HCT116 (cell line): ENCODE results near the gene PHF2. TPM values are rescaled to one million over a fixed set of nuclear protein-coding genes. Genes with fewer than 3 reads are reported as not detected.

ENCODE experiments used
- ATAC-seq: fragments of 200-7000 bp; cut with Tn5 transposase; 2 replicates; pipeline ENCODE4 v1.9.1; 2020; ENCODE audit warnings: mild to moderate bottlenecking, moderate library complexity
- BruUV-seq: library from RNA; stranded (reverse); fragments of 400-500 nt; replicated peaks from 2 replicates; lab custom pipeline; 2021; lab: Mats Ljungman, UMichigan
- CTCF ChIA-PET: fragments of 300-600 bp; sonication (Branson Sonifier 250); formaldehyde crosslinking; loops from one replicate; lab custom pipeline; 2021; ENCODE audit warnings: antibody characterized with exemption; lab: Charles Lee
- POLR2A ChIA-PET: fragments of 300-600, 350-600 bp; sonication (Branson Sonifier 250); formaldehyde crosslinking; loops from one replicate; lab custom pipeline; 2021; ENCODE audit warnings: antibody characterized with exemption; lab: Charles Lee
- RAD21 ChIA-PET, 2 experiments: fragments of 300-600 bp; sonication (Branson Sonifier 250); formaldehyde crosslinking; loops; one replicate each; lab custom pipeline; 2023; ENCODE audit warnings: low total read pairs in 2 of 2; ENCODE audit not compliant: uncharacterized antibody in 2 of 2, unreplicated experiment in 2 of 2, low non-redundant PET in 1 of 2; lab: Charles Lee
- DNase-seq: peaks from one replicate; pipeline ENCODE4 v3.0.0-alpha.2; 2010; ENCODE audit warnings: low read depth, low spot score
- H2AFZ ChIP-seq: fragments of 200-600 bp; shearing (Covaris generic), sonication (generic); 2 replicates; pipeline ENCODE4 v1.6.1; 2017; ENCODE audit warnings: low read depth, mixed run types, mixed read lengths, antibody characterized with exemption, low read length; ENCODE audit not compliant: poor library complexity, severe bottlenecking
- H3K27ac ChIP-seq: 2 replicates; pipeline ENCODE4 v1.5.1; 2012; ENCODE audit warnings: low read depth, low read length
- H3K27me3 ChIP-seq: fragments of 200-600 bp; sonication (generic); 2 replicates; pipeline ENCODE4 v1.6.1; 2016; ENCODE audit warnings: mixed run types, low read length, mixed read lengths; ENCODE audit not compliant: insufficient read depth
- H3K36me3 ChIP-seq, 2 experiments: fragments of 200-500 bp in 1 of 2; fragments of 200-600 bp in 1 of 2; sonication (Bioruptor generic) in 1 of 2; sonication (generic) in 1 of 2; 2 replicates each; pipeline versions ENCODE4 v1.5.1 to v1.6.1; 2014 to 2016; ENCODE audit warnings: low read length in 2 of 2, inconsistent platforms in 1 of 2, mixed read lengths in 1 of 2, mixed run types in 1 of 2; ENCODE audit not compliant: insufficient read depth in 2 of 2, control insufficient read depth in 1 of 2
- H3K4me1 ChIP-seq, 2 experiments: fragments of 200-600 bp in 1 of 2; sonication (generic) in 1 of 2; 2 replicates each; pipeline versions ENCODE4 v1.5.1 to v1.6.1; 2012 to 2017; ENCODE audit warnings: low read length in 2 of 2, inconsistent platforms in 1 of 2, mild to moderate bottlenecking in 1 of 2, mixed read lengths in 1 of 2, mixed run types in 1 of 2, moderate library complexity in 1 of 2; ENCODE audit not compliant: insufficient read depth in 2 of 2, control insufficient read depth in 1 of 2
- H3K4me2 ChIP-seq: fragments of 200-600 bp; sonication (generic); 2 replicates; pipeline ENCODE4 v1.6.1; 2017; ENCODE audit warnings: mixed run types, low read length, mixed read lengths
- H3K4me3 ChIP-seq, 2 experiments: fragments of 200-600 bp in 1 of 2; sonication (generic) in 1 of 2; replicated peaks in 1 of 2; 2 replicates each; pipeline ENCODE4 v1.5.1; 2011 to 2016; ENCODE audit warnings: low read length in 2 of 2, control low read depth in 1 of 2, low read depth in 1 of 2, mild to moderate bottlenecking in 1 of 2, mixed read lengths in 1 of 2, mixed run types in 1 of 2
- H3K79me2 ChIP-seq: fragments of 200-600 bp; sonication (generic); 2 replicates; pipeline ENCODE4 v1.6.1; 2017; ENCODE audit warnings: mild to moderate bottlenecking, mixed run types, low read length, moderate library complexity, mixed read lengths; ENCODE audit not compliant: insufficient read depth
- H3K9ac ChIP-seq: fragments of 200-600 bp; sonication (generic); 2 replicates; pipeline ENCODE4 v1.6.1; 2016; ENCODE audit warnings: low read length, mixed read lengths
- H3K9me2 ChIP-seq: fragments of 200-600 bp; sonication (generic), shearing (Covaris generic); 2 replicates; pipeline ENCODE4 v1.6.1; 2017; ENCODE audit warnings: mixed run types, mild to moderate bottlenecking, moderate library complexity; ENCODE audit not compliant: insufficient read depth
- H3K9me3 ChIP-seq, 2 experiments: fragments of 200-500 bp in 1 of 2; fragments of 200-600 bp in 1 of 2; sonication (Bioruptor generic) in 1 of 2; sonication (generic) in 1 of 2; 2 replicates each; pipeline ENCODE4 v1.6.1; 2014 to 2017; ENCODE audit warnings: low read length in 2 of 2, mixed read lengths in 2 of 2, inconsistent platforms in 1 of 2, low read depth in 1 of 2, mild to moderate bottlenecking in 1 of 2, mixed run types in 1 of 2, moderate library complexity in 1 of 2; ENCODE audit not compliant: control insufficient read depth in 1 of 2, insufficient read depth in 1 of 2
- H4K20me1 ChIP-seq: fragments of 200-600 bp; sonication (generic), shearing (Covaris generic); 2 replicates; pipeline ENCODE4 v1.6.1; 2017; ENCODE audit warnings: mixed run types, mild to moderate bottlenecking, moderate library complexity; ENCODE audit not compliant: insufficient read depth
- ATF3 ChIP-seq: IDR thresholded peaks from 2 replicates; pipeline ENCODE4 v1.6.1; 2012
- CBX3 ChIP-seq: IDR thresholded peaks from 2 replicates; pipeline ENCODE4 v1.6.1; 2012; ENCODE audit warnings: low read depth
- CEBPB ChIP-seq: IDR thresholded peaks from 2 replicates; pipeline ENCODE4 v1.6.1; 2012; ENCODE audit warnings: low read depth
- EGR1 ChIP-seq: IDR thresholded peaks from 2 replicates; pipeline ENCODE4 v1.6.1; 2012; ENCODE audit warnings: low read depth
- ELF1 ChIP-seq: IDR thresholded peaks from 2 replicates; pipeline ENCODE4 v1.6.1; 2012; ENCODE audit warnings: low read depth, borderline replicate concordance
- EZH2 ChIP-seq: fragments of 200-600 bp; sonication (generic); IDR thresholded peaks from 2 replicates; pipeline ENCODE4 v1.6.1; 2017; ENCODE audit warnings: antibody characterized with exemption, mixed run types
- EZH2phosphoT487 ChIP-seq: fragments of 200-600 bp; IDR thresholded peaks from 2 replicates; pipeline ENCODE4 v1.6.1; 2018; ENCODE audit warnings: antibody characterized with exemption, borderline replicate concordance
- FOSL1 ChIP-seq: IDR thresholded peaks from 2 replicates; pipeline ENCODE4 v1.6.1; 2012; ENCODE audit warnings: low read depth
- POLR2A ChIP-seq: IDR thresholded peaks from 2 replicates; pipeline ENCODE4 v1.7.0; 2011; ENCODE audit warnings: borderline replicate concordance; ENCODE audit not compliant: insufficient read depth, insufficient read length; ENCODE audit errors: extremely low read depth
- POLR2AphosphoS5 ChIP-seq: IDR thresholded peaks from 2 replicates; pipeline ENCODE4 v1.6.1; 2011; ENCODE audit warnings: mild to moderate bottlenecking, low read depth, low read length, moderate library complexity
- RAD21 ChIP-seq: IDR thresholded peaks from 2 replicates; pipeline ENCODE4 v1.6.1; 2012; ENCODE audit warnings: low read depth, mild to moderate bottlenecking
- REST ChIP-seq: IDR thresholded peaks from 2 replicates; pipeline ENCODE4 v1.6.1; 2012; ENCODE audit warnings: low read depth
- SIN3A ChIP-seq: IDR thresholded peaks from 2 replicates; pipeline ENCODE4 v1.6.1; 2012; ENCODE audit warnings: low read depth
- SP1 ChIP-seq: IDR thresholded peaks from 2 replicates; pipeline ENCODE4 v1.6.1; 2012; ENCODE audit warnings: low read depth
- SRF ChIP-seq: IDR thresholded peaks from 2 replicates; pipeline ENCODE4 v1.6.1; 2012; ENCODE audit warnings: low read depth
- ZBTB33 ChIP-seq: IDR thresholded peaks from 2 replicates; pipeline ENCODE4 v1.6.1; 2011; ENCODE audit warnings: mild to moderate bottlenecking, low read length, moderate library complexity; ENCODE audit not compliant: insufficient replicate concordance; ENCODE audit errors: extremely low read depth
- ZFX ChIP-seq: fragments of 450-650 bp; IDR thresholded peaks from 2 replicates; pipeline ENCODE4 v1.6.1; 2017
- intact Hi-C: fragments of 100-400 bp; cut with micrococcal nuclease; formaldehyde crosslinking; loops from 2 replicates; pipeline ENCODE4 v1.10.0; 2022
- total RNA-seq: library from RNA; stranded (reverse); gene quantifications from one replicate; pipeline ENCODE4 v1.2.1, GENCODE V29; 2021; ENCODE audit not compliant: unreplicated experiment
- TF ChIP-seq, protein P1 (sequence below), 3 experiments: fragments of 200-600 bp in 1 of 3; sonication (generic) in 1 of 3; IDR thresholded peaks in 2 of 3; conservative IDR thresholded peaks in 1 of 3; 2 replicates each; pipeline ENCODE4 v1.5.1; 2012 to 2017; ENCODE audit warnings: low read depth in 2 of 3, low read length in 2 of 3, antibody characterized with exemption in 1 of 3, borderline replicate concordance in 1 of 3, control low read depth in 1 of 3, mild to moderate bottlenecking in 1 of 3, mixed read lengths in 1 of 3, mixed run types in 1 of 3, moderate library complexity in 1 of 3; ENCODE audit not compliant: insufficient read depth in 1 of 3

The PHF2 gene
- total RNA-seq, 1 experiment from 2014 or later, result 20.6 TPM

DNA sequence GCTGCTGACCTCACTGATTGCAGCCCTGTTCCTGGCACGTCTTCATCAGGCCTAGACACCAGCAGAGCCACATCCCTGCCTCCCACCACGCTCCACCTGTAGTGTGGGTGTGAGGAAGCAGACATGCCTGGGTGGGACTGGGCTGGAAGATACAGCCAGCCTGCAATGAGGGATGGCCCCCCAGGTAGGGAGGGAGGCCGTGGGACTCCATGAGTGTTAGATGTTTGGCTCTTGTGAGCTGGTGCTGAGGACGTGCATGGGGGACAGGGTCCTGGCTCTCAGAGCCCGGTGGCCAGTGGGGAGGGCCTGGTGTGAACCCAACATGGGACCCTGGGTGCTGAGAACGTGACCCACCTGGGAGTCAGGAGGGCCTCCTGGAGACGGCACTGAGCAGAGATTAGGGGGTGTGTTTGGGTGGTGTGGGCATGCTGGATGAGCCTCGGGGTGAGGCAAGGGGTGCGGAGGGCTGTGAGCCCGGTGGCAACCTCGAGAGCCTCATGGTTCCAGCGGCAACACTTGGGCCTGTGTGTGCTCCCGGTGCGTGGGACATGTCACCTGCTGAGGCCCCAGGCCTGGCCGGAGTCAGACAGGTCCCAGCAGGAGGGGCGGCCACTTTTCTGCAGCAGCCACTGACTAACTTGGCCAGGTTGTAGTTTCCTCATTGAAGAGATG lies 87.6 kb downstream of the PHF2 start:
- H3K27me3 ChIP-seq, result no peaks in the 10 kb centered on the region

More for the DNA sequence above, 87.6 kb downstream of the PHF2 start:
- no peak overlapping the region for H3K4me3 ChIP-seq
- BruUV-seq, result no TSS peak
- ChIA-PET CTCF (no interaction called here), RAD21 (no interaction called here), POLR2A (no interaction called here)
- ATAC-seq (no peak), DNase-seq (no peak)
- H3K9me2 ChIP-seq, result no peaks in the 10 kb centered on the region
- H3K27ac ChIP-seq, result no peak overlapping the region
- H3K9ac ChIP-seq, result no peak overlapping the region
- H3K79me2 ChIP-seq, result no peaks in the 10 kb centered on the region
- TF ChIP-seq EZH2 (no peak), ATF3 (no peak), POLR2A (no peak), POLR2AphosphoS5 (no peak), EGR1 (no peak), ELF1 (no peak), RAD21 (no peak), FOSL1 (no peak), EZH2phosphoT487 (no peak), REST (no peak), SRF (no peak), SIN3A (no peak), CBX3 (no peak), ZFX (no peak), SP1 (no peak), CEBPB (no peak), ZBTB33 (no peak)
- TF ChIP-seq, protein P1, sequence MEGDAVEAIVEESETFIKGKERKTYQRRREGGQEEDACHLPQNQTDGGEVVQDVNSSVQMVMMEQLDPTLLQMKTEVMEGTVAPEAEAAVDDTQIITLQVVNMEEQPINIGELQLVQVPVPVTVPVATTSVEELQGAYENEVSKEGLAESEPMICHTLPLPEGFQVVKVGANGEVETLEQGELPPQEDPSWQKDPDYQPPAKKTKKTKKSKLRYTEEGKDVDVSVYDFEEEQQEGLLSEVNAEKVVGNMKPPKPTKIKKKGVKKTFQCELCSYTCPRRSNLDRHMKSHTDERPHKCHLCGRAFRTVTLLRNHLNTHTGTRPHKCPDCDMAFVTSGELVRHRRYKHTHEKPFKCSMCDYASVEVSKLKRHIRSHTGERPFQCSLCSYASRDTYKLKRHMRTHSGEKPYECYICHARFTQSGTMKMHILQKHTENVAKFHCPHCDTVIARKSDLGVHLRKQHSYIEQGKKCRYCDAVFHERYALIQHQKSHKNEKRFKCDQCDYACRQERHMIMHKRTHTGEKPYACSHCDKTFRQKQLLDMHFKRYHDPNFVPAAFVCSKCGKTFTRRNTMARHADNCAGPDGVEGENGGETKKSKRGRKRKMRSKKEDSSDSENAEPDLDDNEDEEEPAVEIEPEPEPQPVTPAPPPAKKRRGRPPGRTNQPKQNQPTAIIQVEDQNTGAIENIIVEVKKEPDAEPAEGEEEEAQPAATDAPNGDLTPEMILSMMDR (IDR thresholded peaks at IDR 0.05 in 2 of 3, conservative IDR thresholded peaks at IDR 0.05 in 1 of 3; ENCODE audit: borderline replicate concordance in 1 of 3, insufficient read depth in 1 of 3, low read depth in 2 of 3, low read length in 2 of 3), result no peak
- no peaks in the 10 kb centered on the region for H4K20me1 ChIP-seq
- no peak overlapping the region for H3K4me2 ChIP-seq
- intact Hi-C loops, result no loop called here
- H3K4me1 ChIP-seq, result no peaks in the 10 kb centered on the region
- no peak overlapping the region for H2AFZ ChIP-seq
- no peaks in the 10 kb centered on the region for H3K9me3 ChIP-seq
- H3K36me3 ChIP-seq, result no peaks in the 10 kb centered on the region; a peak in 1 of 4 replicates
